ENCODE results near the gene GMPR.

The GMPR gene

DNA sequence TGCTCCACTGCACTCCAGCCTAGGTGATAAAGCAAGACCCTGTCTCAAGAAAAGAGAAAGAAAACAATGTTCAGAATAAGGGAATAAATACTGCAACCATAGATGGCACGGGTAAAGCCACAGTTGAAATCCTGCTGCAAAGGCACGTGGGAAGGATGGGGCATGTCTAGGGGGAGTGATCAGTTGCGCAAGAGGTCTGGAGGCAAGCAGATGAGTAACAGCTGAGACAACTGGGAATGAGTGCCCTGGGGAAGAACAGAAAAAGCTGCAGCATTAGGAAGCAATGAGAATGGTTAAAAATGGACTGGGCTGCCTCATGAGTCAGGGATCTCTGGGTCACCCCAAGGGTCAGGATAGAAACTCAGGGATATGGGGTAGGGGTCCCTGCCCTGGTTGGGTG lies 96.3 kb downstream of the GMPR start:
- no peak for DNase-seq

DNA sequence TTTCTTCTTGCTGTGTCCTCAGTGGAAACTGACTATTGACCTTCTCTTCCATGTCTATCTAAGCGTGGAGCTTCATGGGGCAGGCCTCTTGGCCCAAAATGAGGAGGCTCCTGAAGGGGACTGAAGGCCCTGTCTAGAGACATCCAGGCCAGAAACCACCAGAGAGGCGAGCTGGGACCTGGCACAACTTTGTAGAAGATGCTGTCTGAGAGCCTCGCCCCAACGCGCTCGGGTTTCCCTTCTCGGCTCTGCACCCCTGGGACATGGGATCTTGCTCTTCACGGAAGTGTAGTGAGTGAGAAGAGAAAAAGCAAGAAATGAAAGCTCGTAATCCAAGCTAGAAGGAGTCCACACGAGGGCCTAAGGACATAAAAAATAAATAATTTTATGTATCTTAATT lies 96.8 kb downstream of the GMPR start:
- no peak for DNase-seq

DNA sequence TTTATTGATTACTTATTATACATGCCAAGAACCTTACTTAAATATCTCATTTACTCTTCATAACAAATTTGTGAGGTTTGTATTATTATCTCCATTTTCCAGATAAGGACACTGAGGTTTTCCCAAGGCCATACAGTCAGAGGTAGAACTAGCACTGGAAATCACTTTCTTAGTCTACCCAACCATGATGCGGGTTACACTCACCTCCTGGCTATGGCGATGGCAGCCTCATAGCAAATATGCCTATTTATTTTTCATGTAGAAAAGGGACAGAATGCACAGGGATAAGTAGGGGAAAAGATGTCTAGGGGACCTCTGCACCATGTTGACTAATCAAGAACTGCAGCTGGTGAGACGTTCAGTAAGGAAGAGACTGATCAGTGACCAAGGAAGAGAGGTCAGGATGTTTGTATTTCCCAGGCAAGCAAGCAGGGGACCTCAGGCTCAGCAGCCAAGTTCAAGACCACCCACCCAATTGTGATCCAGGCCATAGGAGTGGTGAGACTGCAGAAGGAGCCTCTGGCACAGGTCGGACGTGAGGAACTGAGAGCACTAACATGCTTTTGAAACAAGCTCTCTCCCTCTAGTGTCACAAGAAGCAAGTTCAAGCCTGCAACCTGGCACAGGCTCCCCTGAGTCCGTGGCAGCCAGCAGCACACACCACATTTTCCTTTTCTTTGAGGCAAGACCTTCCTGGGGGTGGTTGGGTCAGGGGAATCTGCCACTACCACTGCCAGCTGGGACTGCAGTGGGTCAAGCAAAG lies 97.8 kb downstream of the GMPR start:
- DNase-seq = no peak

DNA sequence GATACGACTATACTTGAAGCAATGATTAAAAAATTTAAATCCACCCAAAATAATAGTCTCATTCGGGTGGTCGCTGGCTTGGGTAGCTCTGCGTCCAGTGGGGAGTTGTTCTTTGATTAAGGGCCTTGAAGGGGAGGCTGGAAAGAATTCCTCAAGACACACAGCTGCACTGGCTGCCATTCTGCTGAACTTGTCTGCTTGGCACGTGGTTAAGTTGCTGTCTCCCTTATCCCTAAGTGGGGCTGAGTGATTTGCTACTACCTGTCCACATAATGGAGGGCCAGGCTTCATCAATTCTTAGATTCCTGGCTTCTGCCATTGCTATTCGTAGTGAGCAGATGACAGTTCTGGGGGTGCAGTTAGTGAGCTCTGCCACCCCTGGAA lies 98.5 kb downstream of the GMPR start:
- DNase-seq = no peak

DNA sequence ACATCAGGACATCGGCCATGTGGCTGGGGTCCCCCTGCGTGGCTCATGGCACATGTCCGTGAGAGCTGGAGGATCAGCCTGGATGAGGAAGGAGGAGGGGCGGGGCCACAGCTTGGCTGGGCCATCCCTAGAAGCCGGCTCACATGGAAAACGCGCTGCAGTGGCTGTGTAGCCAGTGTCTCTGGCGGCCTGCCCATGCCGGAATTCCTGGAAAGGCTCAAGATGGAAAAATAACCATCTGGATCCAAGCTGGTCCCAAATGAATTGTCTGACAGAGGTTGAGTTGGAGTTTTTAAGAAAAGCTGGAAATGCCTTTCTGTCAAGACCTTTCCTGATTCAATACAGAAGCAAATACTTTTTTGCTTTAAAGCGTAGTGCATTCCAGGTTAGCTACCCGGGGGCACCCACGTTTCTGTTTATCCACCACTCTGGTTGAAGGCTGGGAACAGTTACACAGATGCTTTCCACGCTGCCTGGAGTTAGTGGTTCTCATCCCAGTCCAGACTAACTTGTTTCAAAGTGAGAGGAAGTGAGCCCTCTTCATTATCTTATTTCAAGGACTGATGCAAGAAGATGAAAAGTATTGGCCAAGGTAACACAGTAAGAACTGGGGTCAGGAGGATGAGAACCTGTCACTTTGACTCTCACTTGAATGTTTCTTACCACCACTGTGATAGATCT lies 99.0 kb downstream of the GMPR start:
- DNase-seq = no peak

DNA sequence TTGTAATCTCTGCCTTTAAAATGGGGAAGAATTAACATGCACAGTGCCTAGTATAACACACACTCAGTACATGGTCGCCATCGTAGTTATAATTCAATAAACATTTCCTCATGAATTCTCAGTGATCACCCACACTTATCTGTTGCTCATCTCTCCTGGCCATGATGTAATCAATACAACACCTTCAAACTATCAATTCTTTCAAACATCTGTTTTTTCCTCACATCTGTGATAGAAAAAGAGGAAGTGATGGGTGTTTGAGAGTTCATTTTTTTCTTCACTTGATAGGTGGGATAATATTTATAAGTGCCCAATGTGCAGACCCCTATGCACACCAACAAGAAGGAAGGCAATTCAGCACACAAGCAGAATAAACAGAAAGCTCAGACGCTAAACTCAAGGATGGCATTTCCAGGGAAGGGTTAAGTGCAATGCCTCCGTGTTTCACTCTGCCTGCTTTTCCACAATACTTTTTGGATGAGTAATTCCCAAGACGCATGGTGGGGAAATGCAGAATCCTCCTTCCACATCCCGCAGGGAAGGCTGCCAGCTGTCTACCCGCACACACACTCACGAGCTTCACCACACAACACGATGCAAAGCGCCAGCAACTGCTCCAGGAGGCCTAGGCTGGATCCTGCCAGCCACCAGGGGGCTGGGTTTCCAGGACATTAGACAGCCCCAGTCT lies 100.3 kb downstream of the GMPR start:
- no peak for DNase-seq

DNA sequence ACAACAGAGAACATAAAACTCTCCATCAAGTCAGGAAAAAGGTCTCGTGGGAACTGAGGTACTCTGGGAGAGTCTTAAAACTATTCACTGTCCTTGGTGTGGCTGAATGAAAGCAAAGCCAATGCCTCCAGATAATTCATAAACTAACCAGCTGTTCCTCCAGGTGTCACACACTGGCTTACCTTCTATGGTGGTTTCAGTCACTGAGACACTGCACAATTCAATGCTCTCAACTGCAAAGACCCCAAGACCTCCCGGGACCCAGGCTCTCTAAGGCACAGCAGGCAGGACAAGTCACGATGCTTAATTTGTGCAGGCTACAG lies 100.8 kb downstream of the GMPR start:
- no peak for DNase-seq

DNA sequence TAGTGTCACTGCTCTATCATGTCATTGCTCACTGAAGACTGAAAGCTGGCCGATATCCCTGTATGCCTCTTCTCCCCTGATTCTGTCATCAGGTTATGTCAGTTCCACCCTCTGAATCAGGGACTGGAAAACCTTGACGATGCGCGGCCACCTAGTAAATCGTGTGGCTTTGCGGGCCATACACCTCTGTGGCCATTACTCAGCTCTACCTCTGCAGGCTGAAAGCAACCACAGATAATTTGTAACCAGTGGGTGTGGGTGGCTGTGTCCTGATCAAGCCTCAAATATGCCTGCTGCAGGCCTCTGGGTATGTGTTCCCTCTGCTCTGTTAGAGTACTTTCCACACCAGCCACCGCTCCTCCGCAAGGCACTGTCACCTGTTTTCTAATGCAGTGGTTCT lies 105.2 kb downstream of the GMPR start:
- no peak for DNase-seq

DNA sequence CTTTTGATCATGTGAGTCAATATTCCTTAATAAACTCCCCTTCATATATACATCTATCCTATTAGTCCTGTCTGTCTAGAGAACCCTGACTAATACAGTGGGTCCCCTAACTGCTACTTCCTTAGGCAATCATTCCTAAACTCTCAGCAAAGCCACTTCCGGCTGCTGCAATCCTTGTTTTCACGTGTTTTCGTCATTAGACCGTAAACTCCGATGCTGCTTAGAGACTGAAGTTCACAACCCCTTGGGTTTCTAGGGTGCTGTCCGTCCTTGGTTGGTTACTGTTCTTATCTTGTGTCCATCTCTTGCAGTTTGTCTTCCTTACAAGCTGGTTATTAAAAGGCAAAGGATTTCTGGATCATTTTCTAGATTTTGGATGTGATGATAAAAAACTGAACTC lies 106.4 kb downstream of the GMPR start:
- no peak for DNase-seq
